GM19023 (cell line): ENCODE data around the gene C2CD4C.
"Not testable (repeated sequence)": the region's sequence is repeated elsewhere in the genome, so short reads cannot be mapped to it uniquely, and the experiment has no call there.

Experiments used
- ATAC-seq: cut with Tn5 transposase; IDR thresholded peaks from one replicate; pipeline ENCODE4 v1.9.1; 2021; ENCODE audit warnings: mild to moderate bottlenecking, moderate library complexity; ENCODE audit not compliant: unreplicated experiment

The C2CD4C gene

DNA sequence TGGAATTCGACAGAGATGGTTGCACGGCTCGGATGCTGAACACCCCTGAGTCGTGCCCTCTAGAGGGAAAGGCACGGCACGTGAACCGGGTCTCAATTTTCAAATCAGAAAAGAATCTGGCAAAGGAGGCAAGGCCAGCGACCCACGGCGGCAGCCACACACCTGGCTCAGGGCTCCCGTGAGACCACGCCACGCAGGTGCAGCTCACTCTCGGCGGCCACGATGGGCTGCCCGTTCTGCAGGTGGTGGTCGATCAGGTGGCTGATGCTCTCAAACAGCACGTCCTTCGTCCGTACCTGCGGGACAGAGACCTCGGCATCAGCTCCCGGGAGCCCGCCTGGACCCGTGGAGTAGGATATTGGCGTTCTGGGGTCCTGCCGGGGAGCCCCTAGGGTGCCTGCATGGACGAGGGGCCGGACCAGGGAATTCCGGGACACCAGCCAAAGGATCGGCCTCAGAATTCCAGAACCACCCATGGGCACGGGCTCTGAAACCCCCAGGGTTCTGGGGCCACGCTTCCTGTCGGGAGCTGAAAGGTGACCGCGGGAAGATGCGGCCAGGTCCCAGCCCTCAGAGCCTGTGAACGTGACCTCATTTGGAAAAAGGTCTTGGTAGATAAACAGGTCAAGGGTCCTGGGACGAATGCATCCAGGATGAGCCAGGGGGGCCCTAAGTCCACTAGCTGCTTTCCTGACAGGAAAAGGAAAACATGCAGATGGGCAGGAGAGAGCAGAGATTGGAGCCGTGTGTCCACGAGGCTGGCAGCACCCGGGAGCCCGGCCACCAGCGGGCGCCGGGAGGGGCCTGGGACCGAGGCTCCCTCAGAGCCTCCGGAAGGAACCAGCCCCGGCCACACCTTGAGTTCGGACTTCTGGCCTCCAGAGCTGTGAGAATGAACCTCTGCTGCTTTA, 10.1 kb upstream of the C2CD4C start:
- ATAC-seq = no peak

DNA sequence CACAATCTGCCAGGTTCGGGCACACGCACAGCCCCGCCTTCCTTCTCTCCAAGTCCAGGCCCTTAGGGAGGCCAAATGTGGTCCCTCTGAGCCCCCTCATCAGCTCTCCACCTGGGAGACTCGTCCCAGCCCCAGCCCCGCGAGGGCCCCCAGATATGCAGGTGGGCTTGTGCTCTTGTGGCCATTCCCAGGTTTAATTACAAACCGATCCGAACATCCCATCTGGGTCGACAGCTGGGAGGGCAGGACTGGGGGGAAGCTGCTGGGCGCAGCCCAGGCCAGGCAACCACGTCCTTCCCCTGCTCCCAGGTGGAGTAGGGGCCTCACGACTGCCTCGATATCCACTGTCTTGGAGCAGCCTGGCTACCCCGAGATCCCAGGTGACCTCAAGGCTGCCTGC, 7.5 kb upstream of the C2CD4C start:
- ATAC-seq = no peak

GRCh38 chr19:415292-415691, 6.3 kb upstream of the C2CD4C start:
- ATAC-seq = no peak

DNA sequence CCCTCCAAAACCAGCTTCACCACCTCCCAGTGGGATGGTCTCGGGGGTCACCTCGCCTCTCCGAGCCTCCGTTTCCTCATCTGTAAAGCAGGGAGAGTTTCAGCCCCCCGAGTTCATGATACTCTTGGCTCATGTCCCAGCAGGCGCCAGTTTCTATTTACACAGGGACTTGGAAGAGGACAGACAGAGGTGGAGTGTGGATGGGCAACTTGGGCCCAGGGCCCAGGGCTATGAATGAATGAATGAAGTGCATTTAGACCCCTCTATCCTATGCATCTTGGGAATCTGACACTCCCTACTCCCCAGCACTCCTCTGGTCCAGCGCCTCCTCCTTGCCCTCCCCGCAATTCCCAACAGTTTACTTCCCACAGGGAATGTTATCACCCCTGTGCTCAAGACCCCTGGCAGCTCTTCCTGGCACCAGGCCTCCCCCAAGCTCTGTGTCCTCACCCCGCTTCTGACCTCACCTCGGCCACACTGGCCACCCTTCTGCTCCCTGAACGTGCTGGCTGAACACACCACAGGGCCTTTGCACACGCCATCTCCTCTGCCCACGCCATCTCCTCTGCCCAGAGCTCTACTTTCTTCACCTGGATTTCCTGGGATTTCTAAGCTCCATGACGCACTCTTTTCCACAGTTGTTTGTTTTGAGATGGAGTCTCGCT, 4.9 kb upstream of the C2CD4C start:
- no peak for ATAC-seq

GRCh38 chr19:412356-413355, 3.7 kb upstream of the C2CD4C start:
- no peak for ATAC-seq

- no peak for ATAC-seq
Observed at GRCh38 chr19:411723-412355, 2.9 kb upstream of the C2CD4C start.

- not testable (repeated sequence) for ATAC-seq
Observed at GRCh38 chr19:411121-411722, 2.3 kb upstream of the C2CD4C start.

- no peak for ATAC-seq
Observed at GRCh38 chr19:410243-410781, 1.4 kb upstream of the C2CD4C start.

- ATAC-seq = no peak
Observed at GRCh38 chr19:409516-410242, 732 bp upstream of the C2CD4C start.

GRCh38 chr19:408441-408901, 476 bp downstream of the C2CD4C start:
- ATAC-seq = no peak

DNA sequence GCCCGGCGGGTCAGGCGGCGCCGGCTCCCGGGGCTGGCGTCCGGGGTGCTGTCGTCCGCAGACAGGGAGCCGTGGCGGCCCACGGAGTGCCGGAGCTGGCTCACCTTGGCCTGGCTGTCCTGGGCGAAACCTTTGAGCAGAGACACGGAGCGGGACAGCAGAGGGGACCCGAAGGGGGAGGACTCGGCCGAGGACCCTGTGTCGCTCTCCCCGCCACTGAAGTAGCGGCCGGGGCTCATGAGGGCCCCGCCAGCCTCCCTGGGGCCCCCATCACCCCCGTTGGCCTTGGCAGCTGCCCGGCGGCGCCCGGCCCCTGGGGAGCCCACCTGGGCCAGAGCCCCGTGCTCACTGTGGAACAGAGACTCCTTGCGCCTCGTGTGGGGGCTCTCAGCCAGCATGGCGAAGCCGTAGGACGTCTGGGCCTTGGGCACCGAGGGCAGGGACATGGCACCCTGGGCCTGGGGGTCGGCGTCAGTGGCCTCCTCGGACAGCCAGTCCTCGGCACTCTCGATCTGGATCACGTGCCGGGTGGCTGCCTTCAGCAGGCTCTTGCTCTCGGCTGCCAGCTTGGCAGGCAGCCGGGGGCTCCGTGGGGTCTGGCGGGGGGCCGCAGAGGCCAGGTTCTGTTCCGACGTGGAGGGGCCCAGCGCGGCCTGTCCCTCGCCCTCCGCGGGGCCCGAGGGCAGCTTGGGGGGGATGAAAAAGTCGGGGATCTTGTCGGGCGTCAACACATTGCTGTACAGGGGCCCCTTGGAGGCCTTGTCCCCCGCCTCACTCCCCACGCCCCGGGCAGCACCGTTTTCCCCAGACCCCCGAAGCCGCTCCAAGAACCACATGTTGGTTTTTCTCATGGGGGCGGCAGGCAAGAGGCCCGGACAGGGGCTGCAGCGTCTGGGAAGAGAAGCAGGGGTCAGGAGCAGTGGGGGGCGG, 1.2 kb downstream of the C2CD4C start:
- ATAC-seq = no peak

GRCh38 chr19:406971-407510, 1.9 kb downstream of the C2CD4C start:
- ATAC-seq = no peak

DNA sequence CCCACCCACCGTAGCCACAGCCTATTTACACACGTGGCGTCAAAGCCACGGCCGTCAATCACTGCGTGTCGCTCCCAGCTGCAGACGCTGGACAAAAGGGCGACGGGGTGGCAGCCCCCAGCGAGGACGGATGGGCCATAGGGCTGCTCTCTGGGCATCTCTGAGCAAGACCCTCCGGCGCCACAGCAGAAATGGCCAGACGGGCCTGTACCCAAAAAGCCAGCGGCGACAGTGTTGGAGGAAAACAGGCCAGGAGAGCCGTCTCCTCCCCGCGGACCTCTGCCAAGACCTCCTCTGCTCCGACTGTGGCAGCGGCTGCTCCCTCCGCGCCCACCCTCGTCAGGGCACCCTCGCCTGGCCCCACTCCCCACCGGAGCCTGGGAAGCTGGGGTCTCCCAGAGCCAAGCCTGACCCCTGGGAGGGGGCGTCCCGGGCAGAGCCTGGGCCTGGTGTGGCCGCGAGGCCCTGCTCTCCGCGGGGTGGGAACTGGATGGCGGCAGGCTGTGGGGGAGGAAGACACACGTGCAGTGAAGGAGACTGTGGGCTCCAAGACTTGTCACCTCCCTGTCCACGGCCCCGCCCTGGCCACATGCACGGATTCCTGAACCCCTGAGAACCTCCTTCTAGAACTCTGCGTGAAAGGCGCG, 2.7 kb downstream of the C2CD4C start:
- no peak for ATAC-seq

GRCh38 chr19:405121-405965, 3.6 kb downstream of the C2CD4C start:
- no peak for ATAC-seq

DNA sequence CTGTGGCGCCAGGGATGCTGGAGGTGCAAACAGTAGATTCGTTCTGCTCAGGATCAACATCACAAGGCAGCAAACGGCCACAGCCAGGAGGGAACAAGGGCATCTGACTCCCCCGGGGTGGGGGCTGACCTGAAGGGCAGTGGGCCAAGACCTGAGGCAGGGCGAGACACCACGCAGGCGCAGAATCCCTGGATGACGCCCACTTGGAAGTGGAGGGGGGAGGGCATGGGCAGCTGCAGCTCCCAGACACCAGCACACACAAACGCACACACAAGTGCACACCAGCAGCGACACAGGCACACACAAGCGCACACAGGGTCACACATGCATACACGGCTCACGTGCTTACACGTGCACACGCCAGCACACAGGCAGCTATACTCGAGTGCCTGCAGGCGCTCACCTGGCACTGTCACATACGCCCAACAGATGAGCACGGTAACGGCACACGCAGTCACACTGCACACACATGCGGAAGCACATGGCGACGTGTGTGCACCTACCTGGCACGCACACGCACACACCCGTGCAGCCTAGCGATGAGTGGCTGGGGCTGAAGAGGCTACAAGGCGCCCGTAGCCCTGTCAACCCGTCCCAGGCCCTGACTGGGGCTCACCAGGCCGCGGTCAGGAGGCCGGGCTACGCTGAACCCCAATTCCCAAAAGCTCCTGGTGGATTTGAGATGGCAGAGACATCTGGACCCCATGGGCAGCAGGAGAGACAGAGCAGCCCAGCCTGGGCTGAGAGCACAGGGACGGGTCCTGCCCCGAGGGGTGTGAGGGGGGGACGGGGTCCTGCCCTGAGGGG, 5.5 kb downstream of the C2CD4C start:
- ATAC-seq = no peak

DNA sequence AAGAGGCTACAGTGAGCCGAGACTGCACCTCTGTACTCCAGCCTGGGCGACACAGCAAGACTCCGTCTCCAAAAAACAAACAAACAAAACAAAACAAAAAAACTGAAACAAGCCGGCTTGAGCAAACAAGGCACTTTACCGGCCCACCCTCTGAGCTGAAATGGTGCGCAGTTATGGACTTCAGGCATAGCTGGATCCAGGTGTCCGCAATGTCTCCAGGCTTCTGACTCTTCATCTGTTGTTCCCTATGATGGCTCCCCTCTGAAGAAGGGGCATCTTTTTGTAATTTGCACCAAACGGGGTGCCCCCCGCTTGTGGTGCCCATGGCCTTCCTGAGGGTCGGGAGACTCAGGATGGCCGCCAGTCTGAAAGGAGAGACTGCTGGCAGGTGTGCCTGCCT, 6.2 kb downstream of the C2CD4C start:
- no peak for ATAC-seq
